Inflammatory macrophage treated with lipopolysaccharide for 1 hour (primary cell): ENCODE results near the gene CENPL.

ENCODE experiments used
- DNase-seq, 2 donors: peaks; one replicate each; pipeline ENCODE4 v3.0.0-alpha.2; 2020 to 2022

The CENPL gene

DNA sequence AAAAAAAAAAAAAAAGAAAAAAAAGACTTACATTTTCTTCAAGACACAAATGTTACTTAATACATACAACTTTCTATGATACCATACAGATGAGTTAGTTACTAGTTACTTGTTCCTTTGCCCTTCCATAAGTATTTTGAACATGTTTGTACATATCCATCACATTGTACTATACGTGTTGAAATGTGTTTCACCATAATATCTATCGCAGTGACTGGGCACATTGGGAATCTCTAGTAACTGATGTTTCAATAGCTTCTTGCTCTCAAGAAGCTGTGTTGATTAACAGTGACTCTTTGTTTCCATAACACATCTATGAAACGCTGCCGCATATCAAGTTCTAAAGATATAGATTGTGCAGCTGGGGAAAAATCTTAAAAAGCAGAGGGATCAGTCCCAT is 67.0 kb downstream of the CENPL start:
- no peak for DNase-seq

DNA sequence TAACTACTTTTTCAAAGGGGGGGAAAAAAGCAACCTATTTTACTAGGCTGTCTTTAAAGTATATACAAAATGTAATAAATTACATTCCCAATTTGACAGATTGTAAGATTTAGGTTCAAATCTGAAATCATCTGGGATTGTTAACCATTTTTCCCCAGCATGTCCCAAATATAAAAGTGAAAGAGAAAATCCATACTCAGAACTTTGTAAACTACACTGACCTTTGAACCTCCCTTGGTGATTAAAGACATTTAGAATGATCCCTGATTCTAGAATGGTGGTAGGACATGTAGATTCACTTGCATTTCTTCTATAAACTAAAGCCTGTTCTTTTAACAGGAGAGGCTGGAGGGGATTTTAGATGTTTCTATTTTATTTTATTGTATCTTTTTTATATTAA is 70.9 kb downstream of the CENPL start:
- no peak for DNase-seq
